Measurements from ENCODE around the gene STK11IP. TPM values are rescaled to one million over a fixed set of nuclear protein-coding genes. Genes with fewer than 3 reads are reported as not detected.
A peak's percentile ranks its signal among the peaks of the same experiment; 100 is the strongest.

Gene STK11IP
- polyA plus RNA-seq, 4 donors, result 20.4 to 38.9 (median 23.2) TPM

GRCh38 chr2:219561179-219562048 is 36.2 kb upstream of the STK11IP start:
- Histone ChIP-seq H3K4me3 (ENCODE audit: low read depth in 1 of 3, low read length in 3 of 3) (no peak overlapping the region), H3K27ac (ENCODE audit: low read depth in 1 of 3, low read length in 2 of 3) (no peak overlapping the region), H3K9me3 (ENCODE audit: control insufficient read depth in 2 of 2, insufficient read depth in 1 of 2, low read depth in 1 of 2, low read length in 1 of 2) (no peaks in the 10 kb centered on the region), H3K36me3 (ENCODE audit: control insufficient read depth in 3 of 3, insufficient read depth in 2 of 3, low read depth in 1 of 3, low read length in 3 of 3) (peaks cover 0 to 70% (median 0%) of the 10 kb centered on the region in 3 donors), H3K4me1 (ENCODE audit: control insufficient read depth in 3 of 3, insufficient read depth in 2 of 3, low read depth in 1 of 3, low read length in 2 of 3) (no peaks in the 10 kb centered on the region), H3K27me3 (ENCODE audit: control insufficient read depth in 3 of 3, insufficient read depth in 3 of 3, low read length in 3 of 3) (no peaks in the 10 kb centered on the region)
- no peak for DNase-seq
- no peak for FAIRE-seq
- 79 to 91% (median 85%) methylated on average over 24 of the region's 24 CpGs for WGBS, 3 donors

GRCh38 chr2:219562049-219563020 is 35.3 kb upstream of the STK11IP start:
- FAIRE-seq (no peak), DNase-seq (no peak)
- peaks cover 0 to 69% (median 0%) of the 10 kb centered on the region in 3 donors for H3K36me3 ChIP-seq (ENCODE audit: control insufficient read depth in 3 of 3, insufficient read depth in 2 of 3, low read depth in 1 of 3, low read length in 3 of 3)
- H3K9me3 ChIP-seq (ENCODE audit: control insufficient read depth in 2 of 2, insufficient read depth in 1 of 2, low read depth in 1 of 2, low read length in 1 of 2), result no peaks in the 10 kb centered on the region
- no peak overlapping the region for H3K4me3 ChIP-seq (ENCODE audit: low read depth in 1 of 3, low read length in 3 of 3)
- H3K4me1 ChIP-seq (ENCODE audit: control insufficient read depth in 3 of 3, insufficient read depth in 2 of 3, low read depth in 1 of 3, low read length in 2 of 3), result no peaks in the 10 kb centered on the region
- H3K27me3 ChIP-seq (ENCODE audit: control insufficient read depth in 3 of 3, insufficient read depth in 3 of 3, low read length in 3 of 3), result no peaks in the 10 kb centered on the region
- H3K27ac ChIP-seq (ENCODE audit: low read depth in 1 of 3, low read length in 2 of 3), result no peak overlapping the region
- WGBS, 3 donors, result 79 to 83% (median 83%) methylated on average over 32 to 35 of the region's 35 CpGs

DNA sequence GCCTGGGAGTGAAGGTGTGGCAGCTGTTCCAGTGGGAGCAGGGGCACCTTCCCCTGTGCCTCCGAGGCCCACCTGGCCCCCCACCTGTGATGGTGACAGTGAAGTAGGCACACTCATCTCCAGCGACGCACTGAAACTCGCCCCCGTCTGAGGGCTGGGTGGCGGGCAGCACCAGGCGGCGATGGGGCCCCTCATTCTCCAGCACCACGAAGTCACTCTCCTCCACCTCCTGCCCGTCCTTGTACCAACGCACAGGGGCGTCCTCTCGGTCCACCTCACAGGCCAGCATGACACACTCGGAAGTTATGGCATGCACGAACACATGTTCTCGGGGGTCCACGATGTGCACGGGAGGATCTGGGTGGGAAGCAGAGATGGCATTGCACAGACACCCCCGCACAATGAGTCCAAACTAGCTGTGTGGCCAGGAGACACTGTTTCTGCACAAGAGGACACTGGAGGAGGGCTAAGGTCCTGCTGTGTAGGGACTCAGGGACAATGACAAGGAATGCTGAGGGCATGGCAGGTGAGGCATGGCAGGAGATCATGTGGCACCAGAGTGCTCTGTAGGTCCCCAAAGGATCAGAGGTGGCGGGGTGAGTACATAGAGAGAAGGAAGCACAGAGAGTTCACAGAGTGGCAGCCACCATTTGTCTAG is 34.3 kb upstream of the STK11IP start:
- Histone ChIP-seq H3K36me3 (ENCODE audit: control insufficient read depth in 3 of 3, insufficient read depth in 2 of 3, low read depth in 1 of 3, low read length in 3 of 3) (peaks cover 0 to 71% (median 0%) of the 10 kb centered on the region in 3 donors), H3K4me3 (ENCODE audit: low read depth in 1 of 3, low read length in 3 of 3) (no peak overlapping the region), H3K27me3 (ENCODE audit: control insufficient read depth in 3 of 3, insufficient read depth in 3 of 3, low read length in 3 of 3) (no peaks in the 10 kb centered on the region), H3K4me1 (ENCODE audit: control insufficient read depth in 3 of 3, insufficient read depth in 2 of 3, low read depth in 1 of 3, low read length in 2 of 3) (no peaks in the 10 kb centered on the region), H3K9me3 (ENCODE audit: control insufficient read depth in 2 of 2, insufficient read depth in 1 of 2, low read depth in 1 of 2, low read length in 1 of 2) (no peaks in the 10 kb centered on the region), H3K27ac (ENCODE audit: low read depth in 1 of 3, low read length in 2 of 3) (no peak overlapping the region)
- 86 to 88% (median 88%) methylated on average over 20 of the region's 20 CpGs for WGBS, 3 donors
- FAIRE-seq (no peak), DNase-seq (no peak)

- no peaks in the 10 kb centered on the region for H3K9me3 ChIP-seq (ENCODE audit: control insufficient read depth in 2 of 2, insufficient read depth in 1 of 2, low read depth in 1 of 2, low read length in 1 of 2)
- H3K36me3 ChIP-seq (ENCODE audit: control insufficient read depth in 3 of 3, insufficient read depth in 2 of 3, low read depth in 1 of 3, low read length in 3 of 3), result peaks cover 0 to 75% (median 0%) of the 10 kb centered on the region in 3 donors
Measured at GRCh38 chr2:219565130-219566080, 32.3 kb upstream of the STK11IP start.

GRCh38 chr2:219566640-219567039 is 31.0 kb upstream of the STK11IP start:
- Histone ChIP-seq H3K27ac (ENCODE audit: low read depth in 1 of 3, low read length in 2 of 3) (no peak overlapping the region), H3K36me3 (ENCODE audit: control insufficient read depth in 3 of 3, insufficient read depth in 2 of 3, low read depth in 1 of 3, low read length in 3 of 3) (peaks cover 0 to 65% (median 0%) of the 10 kb centered on the region in 3 donors), H3K27me3 (ENCODE audit: control insufficient read depth in 3 of 3, insufficient read depth in 3 of 3, low read length in 3 of 3) (peaks cover 0 to 3% (median 0%) of the 10 kb centered on the region in 3 donors), H3K9me3 (ENCODE audit: control insufficient read depth in 2 of 2, insufficient read depth in 1 of 2, low read depth in 1 of 2, low read length in 1 of 2) (no peaks in the 10 kb centered on the region), H3K4me3 (ENCODE audit: low read depth in 1 of 3, low read length in 3 of 3) (no peak overlapping the region), H3K4me1 (ENCODE audit: control insufficient read depth in 3 of 3, insufficient read depth in 2 of 3, low read depth in 1 of 3, low read length in 2 of 3) (peaks cover 0 to 8% (median 0%) of the 10 kb centered on the region in 3 donors)
- DNase-seq (no peak), FAIRE-seq (no peak)
- WGBS, 3 donors, result 88 to 89% (median 88%) methylated on average over 11 of the region's 11 CpGs

More at GRCh38 chr2:219565130-219566080, 32.3 kb upstream of the STK11IP start:
- 63 to 76% (median 72%) methylated on average over 21 of the region's 21 CpGs for WGBS, 3 donors
- Histone ChIP-seq H3K27me3 (ENCODE audit: control insufficient read depth in 3 of 3, insufficient read depth in 3 of 3, low read length in 3 of 3) (peaks cover 0 to 3% (median 0%) of the 10 kb centered on the region in 3 donors), H3K27ac (ENCODE audit: low read depth in 1 of 3, low read length in 2 of 3) (no peak overlapping the region), H3K4me1 (ENCODE audit: control insufficient read depth in 3 of 3, insufficient read depth in 2 of 3, low read depth in 1 of 3, low read length in 2 of 3) (peaks cover 0 to 5% (median 0%) of the 10 kb centered on the region in 3 donors), H3K4me3 (ENCODE audit: low read depth in 1 of 3, low read length in 3 of 3) (no peak overlapping the region)
- no peak for FAIRE-seq
- DNase-seq, result peak; percentile 34 to 66

- H3K9me3 ChIP-seq (ENCODE audit: control insufficient read depth in 2 of 2, insufficient read depth in 1 of 2, low read depth in 1 of 2, low read length in 1 of 2), result no peaks in the 10 kb centered on the region
- 92 to 94% (median 94%) methylated on average over 18 of the region's 18 CpGs for WGBS, 3 donors
- peaks cover 0 to 60% (median 0%) of the 10 kb centered on the region in 3 donors for H3K36me3 ChIP-seq (ENCODE audit: control insufficient read depth in 3 of 3, insufficient read depth in 2 of 3, low read depth in 1 of 3, low read length in 3 of 3)
- H3K27me3 ChIP-seq (ENCODE audit: control insufficient read depth in 3 of 3, insufficient read depth in 3 of 3, low read length in 3 of 3), result peaks cover 0 to 3% (median 0%) of the 10 kb centered on the region in 3 donors
- H3K4me1 ChIP-seq (ENCODE audit: control insufficient read depth in 3 of 3, insufficient read depth in 2 of 3, low read depth in 1 of 3, low read length in 2 of 3), result peaks cover 0 to 12% (median 0%) of the 10 kb centered on the region in 3 donors
- no peak for FAIRE-seq
- DNase-seq, result no peak
- no peak overlapping the region for H3K27ac ChIP-seq (ENCODE audit: low read depth in 1 of 3, low read length in 2 of 3)
- H3K4me3 ChIP-seq (ENCODE audit: low read depth in 1 of 3, low read length in 3 of 3), result no peak overlapping the region
Measured at GRCh38 chr2:219567131-219567530, 30.5 kb upstream of the STK11IP start.

- Histone ChIP-seq H3K36me3 (ENCODE audit: control insufficient read depth in 3 of 3, insufficient read depth in 2 of 3, low read depth in 1 of 3, low read length in 3 of 3) (peaks cover 0 to 53% (median 0%) of the 10 kb centered on the region in 3 donors), H3K27ac (ENCODE audit: low read depth in 1 of 3, low read length in 2 of 3) (no peak overlapping the region), H3K4me1 (ENCODE audit: control insufficient read depth in 3 of 3, insufficient read depth in 2 of 3, low read depth in 1 of 3, low read length in 2 of 3) (peaks cover 0 to 15% (median 0%) of the 10 kb centered on the region in 3 donors), H3K27me3 (ENCODE audit: control insufficient read depth in 3 of 3, insufficient read depth in 3 of 3, low read length in 3 of 3) (peaks cover 0 to 3% (median 0%) of the 10 kb centered on the region in 3 donors), H3K4me3 (ENCODE audit: low read depth in 1 of 3, low read length in 3 of 3) (no peak overlapping the region), H3K9me3 (ENCODE audit: control insufficient read depth in 2 of 2, insufficient read depth in 1 of 2, low read depth in 1 of 2, low read length in 1 of 2) (no peaks in the 10 kb centered on the region)
- no peak for FAIRE-seq
- WGBS, 3 donors, result 91 to 94% (median 92%) methylated on average over 35 of the region's 35 CpGs
- DNase-seq, result no peak
Measured at GRCh38 chr2:219567791-219568361, 29.8 kb upstream of the STK11IP start.
